GM12878 (cell line): ENCODE measurements around the gene BUB1. TPM values are rescaled to one million over a fixed set of nuclear protein-coding genes. Genes with fewer than 3 reads are reported as not detected.

ENCODE experiments used
- ATAC-seq: fragments of 200-7000 bp; cut with Tn5 transposase; 3 replicates; pipeline ENCODE4 v1.9.1; 2020; ENCODE audit warnings: mild to moderate bottlenecking, moderate library complexity
- BruUV-seq: library from RNA; stranded (reverse); fragments of 400-500 nt; replicated peaks from 2 replicates; lab custom pipeline; 2021; lab: Mats Ljungman, UMichigan
- CTCF ChIA-PET: fragments of 300-600 bp; sonication (Branson Sonifier 250); formaldehyde crosslinking; extraction: SDS; loops from one replicate; lab custom pipeline; 2021; ENCODE audit warnings: inconsistent platforms; lab: Yijun Ruan, JAX
- POLR2A ChIA-PET: fragments of 350-600 bp; formaldehyde crosslinking; extraction: SDS; loops from one replicate; lab custom pipeline; 2021; ENCODE audit warnings: inconsistent platforms; lab: Charles Lee
- RAD21 ChIA-PET: fragments of 300-600 bp; sonication (Branson Sonifier 250); formaldehyde crosslinking; loops from one replicate; lab custom pipeline; 2023; ENCODE audit warnings: antibody characterized with exemption; ENCODE audit not compliant: unreplicated experiment; lab: Charles Lee
- SMC1A ChIA-PET: fragments of 300-600 bp; sonication (Branson Sonifier 250); formaldehyde crosslinking; loops from one replicate; lab custom pipeline; 2023; ENCODE audit not compliant: unreplicated experiment, uncharacterized antibody; lab: Charles Lee
- DNase-seq: peaks from one replicate; pipeline ENCODE4 v3.0.0-alpha.2; 2011; ENCODE audit warnings: low read depth, low spot score
- FAIRE-seq: peaks from 3 replicates; lab custom pipeline; 2011; peaks lifted over from hg19 to GRCh38; lab: Jason Lieb, UNC
- H2AFZ ChIP-seq: 2 replicates; pipeline ENCODE4 v1.6.0; 2011; ENCODE audit warnings: low read depth, low read length, control low read depth; ENCODE audit not compliant: control insufficient read depth
- H3K27ac ChIP-seq: 2 replicates; pipeline ENCODE4 v1.5.1; 2011; ENCODE audit warnings: control low read depth; ENCODE audit not compliant: control insufficient read depth, insufficient read depth
- H3K27me3 ChIP-seq, 2 experiments: replicated peaks in 1 of 2; 2 replicates each; pipeline versions ENCODE4 v1.6.0 to v1.6.1; 2011; ENCODE audit warnings: low read length in 1 of 2; ENCODE audit not compliant: control insufficient read depth in 2 of 2, insufficient read depth in 2 of 2
- H3K36me3 ChIP-seq, 2 experiments: 2 replicates each; pipeline ENCODE4 v1.5.1; 2011; ENCODE audit warnings: low read length in 1 of 2; ENCODE audit not compliant: control insufficient read depth in 2 of 2, insufficient read depth in 2 of 2
- H3K4me1 ChIP-seq: 2 replicates; pipeline ENCODE4 v1.6.1; 2011; ENCODE audit warnings: mild to moderate bottlenecking, low read length, moderate library complexity, mixed read lengths; ENCODE audit not compliant: control insufficient read depth, insufficient read depth
- H3K4me2 ChIP-seq: 2 replicates; pipeline ENCODE4 v1.6.0; 2011; ENCODE audit warnings: control low read depth; ENCODE audit not compliant: control insufficient read depth, insufficient read depth
- H3K4me3 ChIP-seq: fragments of 200-600 bp; sonication (generic); 2 replicates; pipeline ENCODE4 v1.5.1; 2016
- H3K79me2 ChIP-seq: 2 replicates; pipeline ENCODE4 v1.6.0; 2011; ENCODE audit warnings: low read length; ENCODE audit not compliant: control insufficient read depth, insufficient read depth
- H3K9ac ChIP-seq: 2 replicates; pipeline ENCODE4 v1.8.0; 2011; ENCODE audit warnings: low read length, control low read depth, mixed read lengths; ENCODE audit not compliant: control insufficient read depth, insufficient read depth
- H3K9me3 ChIP-seq: replicated peaks from 3 replicates; pipeline ENCODE4 v1.5.1; 2011; ENCODE audit warnings: mild to moderate bottlenecking, low read length; ENCODE audit not compliant: control insufficient read depth, insufficient read depth
- H4K20me1 ChIP-seq: 2 replicates; pipeline ENCODE4 v1.6.0; 2011; ENCODE audit not compliant: control insufficient read depth, insufficient read depth
- ATF7 ChIP-seq: fragments of 450-650 bp; IDR thresholded peaks from 2 replicates; pipeline ENCODE4 v1.6.1; 2016; ENCODE audit warnings: low read depth, mild to moderate bottlenecking
- BCL3 ChIP-seq: IDR thresholded peaks from 2 replicates; pipeline ENCODE4 v1.6.1; 2011; ENCODE audit warnings: borderline replicate concordance, low read depth, mild to moderate bottlenecking, moderate library complexity, low read length; ENCODE audit not compliant: insufficient read depth, poor library complexity, severe bottlenecking
- BRCA1 ChIP-seq: IDR thresholded peaks from 2 replicates; pipeline ENCODE4 v1.6.1; 2011; ENCODE audit warnings: low read depth, low read length, improper control_type of control experiment
- CBFB ChIP-seq: IDR thresholded peaks from 2 replicates; pipeline ENCODE4 v1.6.1; 2016; ENCODE audit warnings: antibody characterized with exemption, low read depth
- DPF2 ChIP-seq: fragments of 450-650 bp; IDR thresholded peaks from 2 replicates; pipeline ENCODE4 v1.6.1; 2017; ENCODE audit warnings: mild to moderate bottlenecking
- E4F1 ChIP-seq: fragments of 450-650 bp; IDR thresholded peaks from 2 replicates; pipeline ENCODE4 v1.6.1; 2018; ENCODE audit warnings: borderline replicate concordance, mild to moderate bottlenecking; ENCODE audit not compliant: partially characterized antibody
- IKZF1 ChIP-seq: fragments of 450-650 bp; conservative IDR thresholded peaks from 2 replicates; pipeline ENCODE4 v1.6.1; 2017; ENCODE audit warnings: antibody characterized with exemption, mild to moderate bottlenecking
- IRF5 ChIP-seq: fragments of 450-650 bp; IDR thresholded peaks from 2 replicates; pipeline ENCODE4 v1.6.1; 2017; ENCODE audit warnings: borderline replicate concordance
- KAT2A ChIP-seq: conservative IDR thresholded peaks from 2 replicates; pipeline ENCODE4 v1.6.1; 2011; ENCODE audit warnings: low read depth, low read length; ENCODE audit not compliant: control insufficient read depth
- MXI1 ChIP-seq: fragments of 150-350 bp; IDR thresholded peaks from 2 replicates; pipeline ENCODE4 v1.6.1; 2011; ENCODE audit warnings: low read depth, mild to moderate bottlenecking, inconsistent platforms, low read length, improper control_type of control experiment
- NBN ChIP-seq: fragments of 450-650 bp; IDR thresholded peaks from 2 replicates; pipeline ENCODE4 v1.6.1; 2016
- NFIC ChIP-seq: IDR thresholded peaks from 2 replicates; pipeline ENCODE4 v1.6.1; 2012; ENCODE audit warnings: low read depth, mild to moderate bottlenecking, inconsistent platforms, low read length, moderate library complexity
- PBX3 ChIP-seq: IDR thresholded peaks from 2 replicates; pipeline ENCODE4 v1.6.1; 2011; ENCODE audit warnings: mild to moderate bottlenecking, low read depth, low read length, moderate library complexity; ENCODE audit not compliant: insufficient replicate concordance
- PML ChIP-seq: IDR thresholded peaks from 2 replicates; pipeline ENCODE4 v1.6.1; 2012; ENCODE audit warnings: low read length, inconsistent platforms
- POLR2AphosphoS5 ChIP-seq: IDR thresholded peaks from 2 replicates; pipeline ENCODE4 v1.6.1; 2011; ENCODE audit warnings: mild to moderate bottlenecking, low read length, inconsistent platforms
- SMAD5 ChIP-seq: IDR thresholded peaks from 2 replicates; pipeline ENCODE4 v1.6.1; 2016; ENCODE audit warnings: antibody characterized with exemption, low read depth
- WRNIP1 ChIP-seq: IDR thresholded peaks from 2 replicates; pipeline ENCODE4 v1.6.1; 2011; ENCODE audit warnings: low read depth, low read length, improper control_type of control experiment, borderline replicate concordance
- ZBED1 ChIP-seq: IDR thresholded peaks from 2 replicates; pipeline ENCODE4 v1.6.1; 2016; ENCODE audit warnings: borderline replicate concordance
- ZNF274 ChIP-seq: IDR thresholded peaks from one replicate; pipeline ENCODE4 v1.8.0; 2011; ENCODE audit not compliant: insufficient read length, insufficient read depth
- WGBS: methylation state at CpG from one replicate; pipeline ENCODE4 v1.1.6; 2016; ENCODE audit warnings: low lambda C conversion rate; ENCODE audit not compliant: insufficient replicate concordance, insufficient coverage; ENCODE audit errors: missing lambda C conversion rate; 5-methylcytosine and 5-hydroxymethylcytosine counted together
- in situ Hi-C: fragments of 300-500 bp; cut with MboI; formaldehyde crosslinking; loops from 9 replicates; pipeline ENCODE4 v1.14.3; 2018; ENCODE audit warnings: mixed read lengths
- intact Hi-C: fragments of 100-400 bp; cut with micrococcal nuclease; formaldehyde crosslinking; loops from one replicate; pipeline ENCODE4 v1.14.2; 2022; ENCODE audit not compliant: unreplicated experiment
- polyA plus RNA-seq, 11 experiments: library from polyadenylated mRNA; depleted of rRNA in 4 of 11; unstranded in 6 of 11; stranded (reverse) in 5 of 11; fragments of >200 nt; fragmentation: Nextera tagmentation in 4 of 11; fragmentation: Illumina TruSeq in 1 of 11; extraction: Ambion mirVana in 4 of 11; extraction: Trizol in 1 of 11; gene quantifications; 1 replicate in 1 of 11; 2 replicates in 10 of 11; pipeline versions ENCODE4 v1.2.1 to v1.2.3, GENCODE V29; 2011 to 2016; ENCODE audit warnings: inconsistent platforms in 2 of 11, missing spikeins in 2 of 11, low read depth in 1 of 11
- total RNA-seq, 4 experiments: library from RNA; depleted of rRNA in 3 of 4; stranded (reverse); fragments of >200 nt in 3 of 4; fragmentation: Illumina TruSeq in 1 of 4; extraction: Trizol in 1 of 4; gene quantifications; 2 replicates each; pipeline versions ENCODE4 v1.2.1 to v1.2.3, GENCODE V29; 2013 to 2021

Gene BUB1
- total and polyA plus RNA-seq, 10 of the 15 experiments (the other 5 are each of a cell fraction or from before 2014, with no cell fraction given): 52.4 to 142 (median 88.9) TPM

DNA sequence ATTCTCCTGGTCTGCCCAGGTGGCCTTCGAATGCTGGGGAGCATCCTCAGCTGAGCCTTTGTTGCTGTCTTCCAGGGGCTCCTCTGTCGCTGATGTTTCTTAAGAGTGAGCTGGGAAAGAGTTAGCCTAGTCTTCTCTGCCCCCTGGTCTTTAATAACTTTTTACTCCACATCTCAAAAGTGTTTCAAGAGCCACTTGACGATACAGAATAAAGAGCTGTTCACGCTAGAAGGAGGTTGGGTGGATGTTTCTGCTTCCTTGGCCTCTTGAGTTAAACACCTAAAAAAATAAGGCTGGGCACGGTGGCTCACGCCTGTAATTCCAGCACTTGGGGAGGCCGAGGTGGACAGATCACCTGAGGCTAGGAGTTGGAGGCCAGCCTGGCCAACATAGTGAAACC lies 2.8 kb upstream of the BUB1 start:
- H4K20me1 ChIP-seq: no peaks in the 10 kb centered on the region
- ATAC-seq (no peak), DNase-seq (no peak), FAIRE-seq (no peak)
- in situ Hi-C loops: loop anchor here (10.0 kb wide), 1 partner anchor 64 kb away; no protein-coding TSS in a partner anchor
- 0 out of 2 replicates have a peak, but pooled peaks cover 2% of the 10 kb centered on the region for H3K4me1 ChIP-seq
- ChIA-PET SMC1A (interaction anchor here (1.7 to 17.1 kb wide), 4 partner anchors 21 to 71 kb away, joined by 5 to 251 read pairs (median 26); no protein-coding TSS in a partner anchor), CTCF (interaction anchor here (2.1 to 4.4 kb wide), 2 partner anchors 13 to 74 kb away, joined by 8 to 43 read pairs; no protein-coding TSS in a partner anchor), POLR2A (interaction anchor here (0.6 to 2.1 kb wide), 2 partner anchors 9 to 26 kb away, joined by 3 to 6 read pairs; no protein-coding TSS in a partner anchor), RAD21 (no interaction called here)
- no peaks in the 10 kb centered on the region for H3K27me3 ChIP-seq
- no peaks in the 10 kb centered on the region for H3K36me3 ChIP-seq
- no TSS peak for BruUV-seq
- H3K4me3 ChIP-seq: no peak overlapping the region
- no peaks in the 10 kb centered on the region for H3K9me3 ChIP-seq
- TF ChIP-seq IKZF1 (no peak), NBN (no peak), IRF5 (no peak), KAT2A (no peak), E4F1 (no peak), SMAD5 (no peak), PBX3 (no peak), DPF2 (no peak), BRCA1 (no peak), WRNIP1 (no peak), MXI1 (no peak), ZBED1 (no peak), ATF7 (no peak), NFIC (no peak), PML (no peak), BCL3 (no peak), ZNF274 (no peak), CBFB (no peak), POLR2AphosphoS5 (no peak)
- no peak overlapping the region for H3K4me2 ChIP-seq
- WGBS: 91% methylated on average over 7 of the region's 7 CpGs
- H2AFZ ChIP-seq: no peak overlapping the region
- no peak overlapping the region for H3K9ac ChIP-seq
- H3K79me2 ChIP-seq: peaks cover 26% of the 10 kb centered on the region
- intact Hi-C loops: no loop called here
- no peak overlapping the region for H3K27ac ChIP-seq
